Colonic mucosa (tissue), 4 donors: ENCODE data around the gene NIPAL1. TPM values are rescaled to one million over a fixed set of nuclear protein-coding genes. Genes with fewer than 3 reads are reported as not detected.

Experiments
- DNase-seq: peaks from one replicate; pipeline ENCODE4 v3.0.0-alpha.2; 2020
- H3K27ac ChIP-seq: fragments of 200-600 bp; one replicate; pipeline ENCODE4 v1.8.0; 2021
- H3K27me3 ChIP-seq: fragments of 200-600 bp; one replicate; pipeline ENCODE4 v1.8.0; 2021
- H3K36me3 ChIP-seq: fragments of 200-600 bp; one replicate; pipeline ENCODE4 v1.8.0; 2021
- H3K4me1 ChIP-seq: fragments of 200-600 bp; one replicate; pipeline ENCODE4 v1.8.0; 2021; ENCODE audit warnings: mild to moderate bottlenecking
- H3K4me3 ChIP-seq: fragments of 200-600 bp; one replicate; pipeline ENCODE4 v1.8.0; 2021
- H3K9ac ChIP-seq, 2 donors: one replicate each; pipeline ENCODE4 v1.7.0; 2013; ENCODE audit warnings: control low read depth in 2 of 2, low read depth in 2 of 2, low read length in 2 of 2
- H3K9me3 ChIP-seq: fragments of 200-600 bp; one replicate; pipeline ENCODE4 v1.8.0; 2021
- intact Hi-C: fragments of 100-400 bp; cut with DNase I; formaldehyde crosslinking; loops from one replicate; pipeline ENCODE4 v1.14.1; 2022
- total RNA-seq, 2 donors: library from RNA; stranded (reverse); fragmentation: NEBNext Ultra II Directional in 1 of 2; extraction: Animal tissue kit (Norgen Biotek cat#: 25700) in 1 of 2; gene quantifications; one replicate each; pipeline ENCODE4 v1.2.1, GENCODE V29; 2021
- TF ChIP-seq, protein P1 (sequence below): fragments of 200-600 bp; IDR thresholded peaks from one replicate; pipeline ENCODE4 v1.8.0; 2022; ENCODE audit warnings: antibody characterized with exemption, mild to moderate bottlenecking
- donor health status: healthy.
- donor health status: DM: no; HTN: no; CAD: no.
- donor health status: DM: no; HTN: no; CAD: no.

NIPAL1 gene
- total RNA-seq, 2 donors from 2014 or later: 38.7 to 47.9 TPM

GRCh38 chr4:48038666-48039065 lies 22.1 kb downstream of the NIPAL1 start:
- intact Hi-C loops: no loop called here
- Histone ChIP-seq H3K36me3 (no peaks in the 10 kb centered on the region), H3K4me3 (no peak overlapping the region), H3K9me3 (no peaks in the 10 kb centered on the region), H3K9ac (no peak overlapping the region), H3K27ac (no peak overlapping the region), H3K4me1 (no peaks in the 10 kb centered on the region), H3K27me3 (no peaks in the 10 kb centered on the region)
- no peak for DNase-seq
- TF ChIP-seq, protein P1, sequence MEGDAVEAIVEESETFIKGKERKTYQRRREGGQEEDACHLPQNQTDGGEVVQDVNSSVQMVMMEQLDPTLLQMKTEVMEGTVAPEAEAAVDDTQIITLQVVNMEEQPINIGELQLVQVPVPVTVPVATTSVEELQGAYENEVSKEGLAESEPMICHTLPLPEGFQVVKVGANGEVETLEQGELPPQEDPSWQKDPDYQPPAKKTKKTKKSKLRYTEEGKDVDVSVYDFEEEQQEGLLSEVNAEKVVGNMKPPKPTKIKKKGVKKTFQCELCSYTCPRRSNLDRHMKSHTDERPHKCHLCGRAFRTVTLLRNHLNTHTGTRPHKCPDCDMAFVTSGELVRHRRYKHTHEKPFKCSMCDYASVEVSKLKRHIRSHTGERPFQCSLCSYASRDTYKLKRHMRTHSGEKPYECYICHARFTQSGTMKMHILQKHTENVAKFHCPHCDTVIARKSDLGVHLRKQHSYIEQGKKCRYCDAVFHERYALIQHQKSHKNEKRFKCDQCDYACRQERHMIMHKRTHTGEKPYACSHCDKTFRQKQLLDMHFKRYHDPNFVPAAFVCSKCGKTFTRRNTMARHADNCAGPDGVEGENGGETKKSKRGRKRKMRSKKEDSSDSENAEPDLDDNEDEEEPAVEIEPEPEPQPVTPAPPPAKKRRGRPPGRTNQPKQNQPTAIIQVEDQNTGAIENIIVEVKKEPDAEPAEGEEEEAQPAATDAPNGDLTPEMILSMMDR: no peak

DNA sequence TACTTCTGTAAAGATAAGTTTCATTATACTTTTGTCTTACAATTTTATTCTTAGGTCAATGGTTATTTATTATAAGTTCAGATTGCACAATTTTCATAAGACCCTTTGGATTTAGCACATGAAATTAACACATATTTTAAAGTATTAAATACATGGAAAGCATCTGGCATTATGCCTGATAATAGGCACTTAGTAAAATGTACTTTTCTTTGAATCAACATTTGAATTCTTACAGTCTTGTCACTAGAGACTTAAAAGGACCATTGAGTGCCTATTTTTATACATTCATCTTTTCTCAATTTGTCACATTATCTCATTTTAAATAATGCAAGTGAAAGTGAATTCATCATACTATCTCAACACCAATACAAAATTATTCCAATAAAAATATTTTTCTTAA lies 23.0 kb downstream of the NIPAL1 start:
- no peaks in the 10 kb centered on the region for H3K9me3 ChIP-seq
- H3K4me3 ChIP-seq: no peak overlapping the region
- no peaks in the 10 kb centered on the region for H3K4me1 ChIP-seq
- TF ChIP-seq, protein P1: no peak
- no peak for DNase-seq
- H3K9ac ChIP-seq: no peak overlapping the region
- H3K27ac ChIP-seq: no peak overlapping the region
- H3K27me3 ChIP-seq: no peaks in the 10 kb centered on the region
- H3K36me3 ChIP-seq: no peaks in the 10 kb centered on the region
- intact Hi-C loops: no loop called here

DNA sequence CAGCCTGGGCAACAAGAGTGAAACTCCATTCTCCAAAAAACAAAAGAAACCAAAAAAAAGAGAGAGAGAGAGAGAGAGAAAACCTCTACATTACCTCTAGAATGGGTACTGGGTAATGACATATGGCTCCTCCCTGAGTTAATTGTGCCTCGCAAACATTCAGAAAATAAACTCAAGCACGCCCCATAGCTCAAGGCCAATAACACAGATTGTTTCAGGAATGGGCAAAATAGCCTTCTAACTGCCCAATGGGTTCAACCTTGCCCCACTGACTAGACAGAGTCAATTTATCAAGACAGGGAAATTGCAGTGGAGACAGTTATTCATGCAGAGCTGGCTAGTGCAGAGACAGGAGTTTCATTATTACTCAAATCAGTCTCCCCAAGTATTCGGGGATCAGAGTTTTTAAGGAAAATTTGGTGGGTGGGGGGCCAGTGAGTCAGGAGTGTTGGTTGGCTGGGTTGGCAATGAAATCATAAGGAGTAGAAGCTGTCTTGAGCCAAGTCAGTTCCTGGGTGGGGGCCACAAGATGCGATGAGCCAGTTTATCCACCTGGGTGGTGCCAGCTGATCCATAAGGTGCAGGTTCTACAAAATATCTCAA lies 25.1 kb downstream of the NIPAL1 start:
- Histone ChIP-seq H3K27ac (no peak overlapping the region), H3K9me3 (no peaks in the 10 kb centered on the region), H3K4me1 (no peaks in the 10 kb centered on the region), H3K4me3 (no peak overlapping the region), H3K27me3 (no peaks in the 10 kb centered on the region), H3K36me3 (no peaks in the 10 kb centered on the region), H3K9ac (no peak overlapping the region)
- DNase-seq: no peak
- TF ChIP-seq, protein P1: no peak
- intact Hi-C loops: no loop called here

DNA sequence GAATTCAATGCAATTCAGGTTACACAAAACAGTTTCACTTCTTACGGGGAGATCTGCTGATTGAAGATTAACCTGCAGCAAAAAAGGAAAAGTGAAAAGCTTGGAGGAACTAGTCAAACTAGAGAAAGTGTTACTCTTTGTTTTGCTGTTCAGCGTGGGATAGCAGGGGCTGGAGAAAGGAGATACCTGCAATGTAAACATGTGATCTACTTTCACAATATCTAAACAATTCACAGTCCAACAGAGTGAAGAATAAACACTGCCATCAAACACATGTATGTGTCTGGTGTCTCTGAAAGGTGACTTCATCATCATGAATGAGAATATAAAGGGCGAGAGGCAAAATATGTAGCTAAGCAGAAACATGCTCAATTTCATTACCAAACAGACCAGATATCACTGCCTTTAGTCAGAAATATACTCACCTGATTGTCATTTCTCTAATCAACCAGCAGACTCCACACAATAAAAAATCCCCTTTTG lies 26.4 kb downstream of the NIPAL1 start:
- DNase-seq: no peak
- TF ChIP-seq, protein P1: no peak
- no peaks in the 10 kb centered on the region for H3K27me3 ChIP-seq
- H3K27ac ChIP-seq: no peak overlapping the region
- no peaks in the 10 kb centered on the region for H3K36me3 ChIP-seq
- intact Hi-C loops: no loop called here
- no peak overlapping the region for H3K4me3 ChIP-seq
- no peaks in the 10 kb centered on the region for H3K9me3 ChIP-seq
- peaks cover 6% of the 10 kb centered on the region for H3K4me1 ChIP-seq
- no peak overlapping the region for H3K9ac ChIP-seq

DNA sequence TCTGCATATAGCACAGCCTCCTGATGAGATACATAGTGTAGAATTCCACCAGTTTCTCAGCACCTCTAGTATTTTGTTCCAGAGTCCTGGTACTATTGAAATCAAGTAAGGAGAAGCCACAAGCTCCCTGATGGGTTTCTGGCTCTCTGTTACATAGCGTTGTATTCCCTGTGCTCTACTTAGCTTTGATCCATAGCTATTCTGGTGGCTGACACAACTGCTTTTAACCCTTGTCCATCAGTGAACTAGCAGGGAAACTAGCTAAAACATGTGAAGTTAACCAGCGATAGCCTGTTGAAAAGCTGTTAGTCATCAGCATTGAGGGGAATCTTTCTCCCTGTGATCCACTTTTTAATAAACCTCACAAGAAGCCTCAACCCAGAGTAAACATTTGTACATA lies 26.9 kb downstream of the NIPAL1 start:
- Histone ChIP-seq H3K9me3 (no peaks in the 10 kb centered on the region), H3K27ac (no peak overlapping the region), H3K4me1 (peaks cover 6% of the 10 kb centered on the region), H3K27me3 (no peaks in the 10 kb centered on the region), H3K4me3 (no peak overlapping the region), H3K36me3 (no peaks in the 10 kb centered on the region), H3K9ac (no peak overlapping the region)
- no peak for DNase-seq
- intact Hi-C loops: no loop called here
- TF ChIP-seq, protein P1: no peak
